Stimulated activated CD4-positive, alpha-beta T cell treated with anti-CD3 and anti-CD28 coated beads, Interleukin-4, amount 100 ng/mL, for 48 hours (primary cell): Measurements from ENCODE around the gene EIF2B4.
"Not testable (repeated sequence)": the region's sequence is repeated elsewhere in the genome, so short reads cannot be mapped to it uniquely, and the experiment has no call there.

Source experiments
- DNase-seq, 2 donors: peaks; one replicate each; pipeline ENCODE4 v3.0.0-alpha.2; 2020; ENCODE audit warnings: low read depth in 2 of 2

EIF2B4 gene

DNA sequence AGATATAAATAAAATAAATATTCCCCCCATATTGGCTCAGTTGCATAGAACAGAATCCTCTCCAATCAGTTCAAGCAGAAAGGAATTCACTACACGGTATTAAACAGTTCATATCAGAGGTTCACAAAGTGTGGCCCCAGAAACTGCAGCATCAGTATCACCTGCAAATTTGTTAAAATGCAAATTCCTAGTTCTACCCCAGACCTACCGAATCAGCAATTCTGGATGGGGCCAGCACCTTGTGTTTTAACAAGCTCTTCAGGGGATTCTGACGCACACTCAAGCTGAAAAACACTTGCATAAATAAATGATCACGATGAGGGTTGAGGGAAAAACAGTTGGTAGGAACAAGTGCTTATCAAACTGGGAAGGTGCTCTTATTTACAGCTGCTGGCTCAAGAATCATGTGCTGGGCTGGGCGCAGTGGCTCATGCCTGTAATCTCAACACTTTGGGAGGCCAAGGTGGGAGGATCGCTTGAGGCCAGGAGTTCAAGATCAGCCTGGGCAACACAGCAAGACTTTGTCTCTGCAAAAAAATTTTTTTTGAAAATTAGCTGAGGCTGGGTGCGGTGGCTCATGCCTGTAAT lies 19.9 kb downstream of the EIF2B4 start:
- no peak for DNase-seq

DNA sequence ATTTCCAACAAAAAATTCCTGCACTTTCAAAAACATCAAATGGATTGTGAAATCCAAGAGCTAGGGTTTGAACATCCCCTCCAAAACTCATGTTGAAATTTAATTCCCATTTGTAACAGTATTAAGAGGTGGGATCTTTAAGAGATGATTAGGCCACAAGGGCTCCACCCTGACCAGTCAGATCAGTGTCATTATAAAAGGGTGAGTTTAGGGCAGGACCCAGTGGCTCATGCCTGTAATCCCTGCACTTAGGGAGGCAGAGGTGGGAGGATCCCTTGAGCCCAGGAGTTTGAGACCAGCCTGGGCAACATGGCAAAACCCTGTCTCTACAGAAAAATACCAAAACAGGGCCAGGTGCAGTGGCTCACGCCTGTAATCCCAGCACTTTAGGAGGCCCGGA lies 22.5 kb downstream of the EIF2B4 start:
- DNase-seq: no peak

DNA sequence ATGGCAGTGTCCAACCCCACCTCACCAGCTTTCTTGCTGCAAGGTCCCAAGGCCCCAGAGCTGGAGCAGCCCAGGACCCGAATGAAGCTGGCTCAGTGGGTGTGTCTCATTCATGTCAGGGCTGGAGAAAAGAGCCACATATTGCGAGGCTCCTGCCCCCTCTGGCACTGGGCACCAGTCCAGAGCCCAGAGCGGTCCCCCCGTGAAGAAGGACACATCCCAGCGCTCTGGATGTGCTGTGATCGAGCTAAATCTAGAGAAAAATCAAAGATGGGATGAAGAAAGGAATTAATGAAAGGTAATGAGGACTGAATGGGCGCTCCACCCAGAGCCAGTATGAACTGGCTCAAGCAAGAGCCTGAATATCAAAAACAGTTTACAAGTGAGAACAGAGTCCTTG lies 34.0 kb downstream of the EIF2B4 start:
- no peak for DNase-seq

DNA sequence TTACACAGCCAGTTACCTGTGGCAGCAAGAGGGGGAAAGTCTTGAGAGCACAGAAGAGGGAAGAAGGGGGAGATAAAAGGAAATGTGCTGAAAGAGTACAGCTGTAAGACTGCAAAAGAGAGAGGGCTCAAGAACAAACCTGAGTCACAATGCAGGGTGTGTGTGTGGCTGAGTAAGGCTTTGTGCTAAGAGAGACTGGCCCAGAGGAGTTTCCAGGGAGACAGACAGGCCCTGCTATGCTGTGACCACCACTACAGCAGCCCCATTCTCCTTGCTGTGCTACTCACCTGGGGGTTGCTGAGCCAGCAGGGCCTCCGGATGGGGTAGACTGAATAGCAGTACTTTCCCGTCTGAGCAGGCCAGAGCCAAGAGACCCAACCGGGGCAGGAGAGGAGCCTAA lies 34.8 kb downstream of the EIF2B4 start:
- no peak for DNase-seq

DNA sequence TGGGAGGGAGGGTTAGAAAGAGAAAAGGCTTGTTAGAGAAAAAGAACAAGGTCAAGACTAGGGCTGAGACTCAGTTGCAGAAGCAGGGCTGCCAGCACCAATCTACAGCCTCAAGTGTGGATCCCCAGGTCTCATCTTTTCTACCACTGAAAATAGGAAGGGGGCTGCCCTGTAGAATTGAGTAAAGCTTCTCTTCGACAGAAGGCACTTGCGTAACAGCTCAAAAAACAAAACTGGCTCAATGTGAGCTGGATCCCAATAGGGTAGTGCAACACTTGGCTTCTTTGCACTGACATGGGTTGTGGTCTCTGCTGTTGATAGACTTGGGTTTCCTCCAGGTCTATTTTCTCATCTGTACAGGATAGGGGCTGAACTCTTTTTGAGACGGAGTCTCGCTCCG lies 45.4 kb downstream of the EIF2B4 start:
- DNase-seq: no peak

DNA sequence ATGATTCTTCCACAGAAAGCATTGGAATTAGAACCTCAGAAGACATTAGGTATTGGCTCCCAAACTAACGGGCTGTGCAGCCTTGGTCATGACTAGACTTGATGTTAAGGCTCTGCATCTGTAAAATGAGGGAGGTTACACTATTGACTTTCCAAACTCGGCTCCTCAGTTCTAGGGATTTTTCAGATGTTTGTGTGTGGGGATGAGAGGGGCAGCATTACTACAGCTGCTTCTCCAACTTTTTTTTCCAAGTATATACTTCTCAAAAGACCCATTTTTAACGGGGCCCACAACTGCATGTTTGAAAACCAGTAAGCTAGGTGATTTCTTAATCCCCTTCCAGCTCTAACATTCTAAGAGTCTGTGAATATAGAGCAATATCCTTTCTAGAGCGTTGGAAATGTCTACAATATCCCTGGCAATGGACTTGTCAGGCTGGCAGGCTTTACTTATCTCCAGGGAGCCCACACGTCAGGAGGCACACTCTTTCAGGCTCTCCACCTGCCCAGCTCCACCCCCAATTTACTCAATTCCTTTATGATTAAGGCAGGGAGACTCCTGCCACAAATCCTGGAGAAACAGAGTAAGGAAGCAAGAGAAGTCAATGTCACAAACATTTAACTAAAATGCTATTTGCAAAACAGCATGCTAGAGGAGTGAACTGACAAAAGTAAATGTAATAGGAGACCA lies 46.4 kb downstream of the EIF2B4 start:
- no peak for DNase-seq

DNA sequence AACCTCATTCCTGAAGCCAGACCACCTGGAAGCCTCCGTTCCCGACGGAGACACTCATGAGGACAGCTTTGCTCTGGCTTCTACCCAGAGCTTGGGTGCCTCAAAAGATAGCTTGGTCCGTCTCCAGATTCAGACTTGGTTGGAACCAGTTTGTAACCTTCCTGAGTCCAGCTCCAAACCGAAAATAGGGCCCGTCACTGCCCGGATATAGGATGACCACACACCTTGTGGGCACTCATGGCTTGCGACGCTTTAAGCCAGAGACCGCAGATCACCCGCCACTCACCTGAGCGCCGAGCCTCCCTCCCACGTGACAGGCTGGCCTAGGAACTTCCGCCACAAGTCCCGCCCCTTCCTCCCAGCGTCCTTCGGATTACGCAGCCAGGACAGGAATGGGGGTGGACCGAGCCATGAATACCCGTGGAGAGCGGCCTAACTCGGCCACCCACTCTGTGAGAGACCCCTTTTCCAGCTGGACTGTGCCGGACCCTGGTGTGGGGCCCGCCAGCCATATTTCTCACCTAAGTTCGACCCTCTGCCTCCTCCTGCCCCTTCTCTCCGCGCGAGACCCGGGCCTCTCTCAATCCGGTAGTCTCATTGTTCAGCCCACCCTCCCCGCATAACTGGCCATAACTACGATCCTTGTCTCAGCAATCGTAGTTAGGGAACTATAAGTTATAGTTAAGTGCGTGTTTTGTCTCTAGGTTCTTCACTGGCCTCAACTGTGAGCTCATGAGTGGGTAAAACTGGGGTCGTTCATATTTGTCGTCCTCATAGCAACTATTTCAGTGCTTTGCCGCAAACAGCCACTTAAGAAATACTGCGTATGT lies 47.2 kb downstream of the EIF2B4 start, which contains the start of gene MPV17:
Gene MPV17 (minus strand): TSS at position 332 of the 830 bp plus-strand sequence. CDS start 580 bp downstream, outside the sequence.
- peak; percentile 78 to 86 for DNase-seq

DNA sequence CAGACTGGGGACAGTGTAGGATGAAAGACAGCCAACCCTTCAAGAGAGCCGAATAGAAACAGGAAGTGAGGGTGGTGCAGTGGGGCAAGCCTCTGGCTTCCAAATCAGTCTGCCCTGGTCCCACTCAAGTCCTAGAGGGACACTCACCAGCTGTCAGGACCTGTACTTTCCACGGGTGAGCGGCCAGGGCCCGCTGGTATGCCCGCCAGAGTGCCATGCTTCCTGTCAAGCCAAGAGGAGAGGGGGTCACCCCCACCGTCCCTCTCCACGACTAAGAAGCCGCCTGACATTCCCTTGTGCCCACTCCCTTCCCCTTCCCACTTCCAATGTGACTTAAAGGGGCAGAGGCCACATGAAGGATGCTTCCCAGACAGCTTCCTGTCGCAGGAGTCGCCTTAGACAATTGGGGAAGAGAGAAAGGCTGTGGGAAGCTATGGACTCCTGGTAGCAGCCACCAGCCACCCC lies 47.8 kb downstream of the EIF2B4 start:
- no peak for DNase-seq

DNA sequence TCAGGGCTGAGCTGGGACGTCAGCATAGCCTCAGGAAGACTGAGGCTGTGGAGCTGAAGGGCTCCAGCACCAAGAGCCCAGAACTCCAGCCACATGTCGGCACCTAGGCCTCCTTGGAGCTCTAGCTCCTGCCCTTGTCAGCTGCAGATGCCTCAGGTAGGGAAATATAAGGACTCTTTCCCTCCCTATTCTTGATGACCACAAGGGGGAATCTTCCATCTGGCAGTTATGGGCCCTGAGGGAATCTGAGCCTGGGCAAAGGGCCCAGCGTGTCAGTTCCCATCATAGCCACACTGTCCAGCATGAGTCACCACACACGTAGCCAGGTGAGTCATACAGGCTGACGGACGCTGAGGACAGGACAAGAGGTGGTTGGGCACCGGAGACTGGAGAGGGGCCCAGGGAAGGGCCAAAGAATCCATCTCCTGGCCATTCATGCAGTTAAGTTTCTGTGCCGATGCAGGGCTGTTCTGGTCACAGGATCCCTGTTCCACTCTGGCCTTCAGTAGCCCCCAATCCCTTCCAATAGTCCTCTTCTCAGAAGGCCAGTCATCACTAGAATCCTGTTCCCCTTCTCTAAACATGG lies 49.1 kb downstream of the EIF2B4 start:
- DNase-seq: no peak

DNA sequence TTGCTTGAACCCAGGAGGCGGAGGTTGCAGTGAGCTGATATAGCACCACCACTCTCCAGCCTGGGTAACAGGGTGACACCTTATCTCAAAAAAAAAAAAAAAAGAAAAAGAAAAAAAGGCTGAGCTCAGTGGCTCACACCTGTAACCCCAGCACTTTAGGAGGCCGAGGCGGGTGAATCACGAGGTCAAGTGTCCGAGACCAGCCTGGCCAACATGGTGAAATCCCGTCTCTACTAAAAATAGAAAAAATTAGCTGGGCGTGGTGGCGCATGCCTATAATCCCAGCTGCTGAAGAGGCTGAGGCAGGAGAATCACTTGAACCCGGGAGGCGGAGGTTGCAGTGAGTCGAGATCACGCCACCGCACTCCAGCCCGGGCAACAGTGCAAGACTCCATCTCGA lies 50.3 kb downstream of the EIF2B4 start:
- not testable (repeated sequence) for DNase-seq

DNA sequence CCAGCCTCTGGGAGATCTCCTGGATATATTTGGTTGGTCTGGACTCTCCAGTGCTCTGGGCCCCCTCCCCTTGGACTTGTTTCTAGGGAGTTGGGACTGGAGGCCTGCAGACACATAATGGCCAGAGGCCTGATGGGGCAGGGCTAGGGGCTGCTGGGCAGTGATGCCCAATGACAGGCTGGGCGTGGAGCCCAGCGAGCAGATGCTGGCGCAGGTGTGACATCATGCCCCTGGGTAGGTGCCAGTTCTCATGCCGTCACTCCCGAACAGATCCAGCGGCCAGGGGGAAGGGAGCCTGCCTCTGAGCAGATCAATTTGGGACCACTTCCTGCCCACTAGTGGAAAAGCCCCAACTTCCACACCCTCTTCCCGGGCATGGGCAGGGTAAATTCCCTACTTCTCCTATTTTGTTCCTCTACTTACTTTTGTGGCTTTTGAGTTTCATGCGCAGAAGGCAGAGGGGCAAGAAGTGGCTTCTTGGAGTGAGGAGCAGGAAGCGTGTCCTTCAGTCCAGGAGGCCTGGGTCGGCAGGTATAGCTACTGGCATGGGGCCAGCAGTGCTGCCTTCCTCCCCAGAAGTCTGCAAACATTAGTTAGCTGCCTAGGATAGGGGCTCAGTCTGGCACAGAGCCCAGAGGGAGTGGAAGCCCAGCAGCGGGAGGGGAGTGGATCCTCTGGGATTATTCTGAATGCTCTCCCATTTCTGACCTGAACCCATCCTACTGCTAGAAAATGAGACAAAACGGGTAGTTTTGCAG lies 53.3 kb downstream of the EIF2B4 start:
- no peak for DNase-seq

DNA sequence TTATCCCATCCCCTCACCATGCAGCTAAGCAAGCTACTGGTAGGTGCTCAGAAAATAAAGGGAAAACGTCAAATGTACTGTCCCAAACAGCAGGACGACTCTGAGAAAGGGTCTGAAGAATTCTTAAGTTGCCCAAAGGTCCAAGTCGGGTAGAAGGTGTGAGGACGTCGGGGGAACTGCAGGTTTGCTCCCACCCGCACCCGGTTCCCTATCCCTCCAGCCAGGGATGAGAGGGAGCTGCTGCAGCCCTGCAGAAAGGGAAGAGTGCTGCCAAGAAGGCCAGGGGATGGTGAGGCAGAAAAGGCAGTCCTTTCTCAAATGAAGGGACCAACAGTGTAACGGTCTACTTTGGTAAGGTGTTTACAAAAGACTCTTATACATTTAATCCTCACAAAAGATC lies 55.0 kb downstream of the EIF2B4 start:
- no peak for DNase-seq

DNA sequence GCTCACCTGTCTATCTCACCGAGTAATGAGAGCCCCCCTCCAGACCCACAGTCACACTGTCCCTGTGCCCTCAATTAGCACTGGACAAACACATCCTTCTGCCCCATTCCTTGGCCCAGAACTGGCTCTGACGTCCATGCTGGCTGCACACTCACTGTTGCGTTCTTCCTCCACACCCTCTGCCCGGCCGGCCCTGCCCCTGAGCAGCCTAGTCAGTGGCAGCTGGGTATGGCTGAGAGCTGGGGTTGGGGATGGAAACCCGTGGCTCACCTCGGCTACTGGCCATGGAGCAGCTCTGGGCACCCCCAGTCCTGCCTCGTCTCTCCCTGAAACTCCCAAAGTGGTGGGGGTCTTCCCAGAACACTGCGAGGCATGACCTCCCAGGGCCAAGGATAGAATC lies 55.4 kb downstream of the EIF2B4 start:
- DNase-seq: no peak
